Stimulated activated CD4-positive, alpha-beta T cell treated with anti-CD3 and anti-CD28 coated beads, Interleukin-1b, Interleukin-23, amount 100 ng/mL, for 4 hours (primary cell): ENCODE data around the gene DPEP1.

ENCODE experiments used
- DNase-seq, 2 donors: peaks; one replicate each; pipeline ENCODE4 v3.0.0-alpha.2; 2020; ENCODE audit warnings: low read depth in 2 of 2

The DPEP1 gene

DNA sequence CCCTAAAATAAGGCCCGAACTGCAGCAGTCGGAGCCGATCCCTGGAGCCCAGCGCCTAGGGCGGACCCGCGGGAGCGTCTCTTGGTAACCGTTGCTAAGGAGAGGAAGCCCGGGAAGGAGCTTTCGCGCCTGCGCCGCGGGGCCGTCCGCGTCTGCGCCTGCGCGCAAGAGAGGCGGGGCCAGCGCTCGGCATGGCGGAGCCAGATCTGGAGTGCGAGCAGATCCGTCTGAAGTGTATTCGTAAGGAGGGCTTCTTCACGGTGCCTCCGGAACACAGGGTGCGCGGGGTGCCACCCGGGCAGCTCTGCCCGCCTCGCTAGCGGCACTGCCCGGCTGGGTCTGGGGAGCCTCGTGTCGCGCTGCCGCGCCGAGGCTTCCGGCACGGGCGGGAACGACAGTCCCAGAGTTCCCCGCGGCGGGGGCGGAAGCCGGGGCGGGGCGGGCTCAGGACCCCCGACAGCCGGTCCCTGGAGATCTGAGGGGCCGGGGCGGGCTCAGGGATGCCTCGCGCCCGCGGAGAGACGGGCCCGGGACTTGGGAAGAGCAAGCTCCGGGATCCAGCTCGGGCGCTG, 73.2 kb downstream of the DPEP1 start, which contains the start of gene CDK10:
Gene CDK10, plus strand, starts transcription at position 170 of the 572 bp plus-strand sequence. Its CDS starts 22 bp downstream, at position 192.
- peak; percentile 85 to 87 for DNase-seq

DNA sequence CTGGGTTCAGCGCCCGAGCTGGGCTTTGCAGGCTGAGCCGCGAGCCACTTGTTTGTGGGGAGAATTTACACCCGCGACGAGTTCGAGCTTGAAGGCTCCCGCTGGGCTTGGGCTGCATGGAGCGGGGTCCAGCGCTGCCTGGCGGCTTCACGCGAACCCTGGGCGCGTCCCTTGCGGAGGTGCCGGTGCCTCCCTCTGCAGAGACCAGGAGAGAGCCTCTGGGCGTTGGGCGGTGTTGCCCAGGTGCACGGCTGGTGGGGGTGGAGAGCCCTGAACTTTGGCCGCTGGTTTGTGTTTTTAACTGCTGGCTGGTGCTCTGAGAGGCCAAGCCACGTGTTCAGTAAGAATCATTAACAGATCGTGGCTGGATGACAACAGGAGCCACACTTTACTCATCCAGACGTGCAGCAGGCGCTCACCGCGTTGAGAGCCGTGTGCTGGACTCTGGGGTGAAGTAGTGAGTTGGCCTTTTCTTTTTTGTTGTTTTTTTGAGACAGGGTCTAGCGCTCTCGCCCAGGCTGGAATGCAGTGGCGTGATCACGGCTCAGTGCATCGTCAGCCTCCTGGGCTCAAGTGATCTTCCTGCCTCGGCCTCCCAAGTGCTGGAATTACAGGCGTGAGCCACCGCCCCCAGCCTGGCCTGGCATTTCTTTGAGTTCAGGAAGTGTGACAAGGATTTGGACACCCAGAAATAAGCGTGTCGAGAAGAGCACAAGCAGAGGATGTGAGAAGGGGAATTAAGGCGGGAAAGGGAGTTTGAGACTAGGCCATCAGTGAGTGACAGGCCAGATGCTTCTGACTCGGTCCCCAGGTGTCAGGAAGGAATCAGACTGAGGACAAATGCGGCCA, 73.9 kb downstream of the DPEP1 start:
- DNase-seq: no peak
